H1 (cell line): ENCODE measurements around the gene DCN.

Experiments used
- EP300 ChIP-seq, 2 experiments: IDR thresholded peaks; 1 replicate in 1 of 2; 2 replicates in 1 of 2; pipeline ENCODE4 v1.6.1; 2011 to 2012; ENCODE audit warnings: low read depth in 2 of 2, low read length in 2 of 2, mild to moderate bottlenecking in 2 of 2, borderline replicate concordance in 1 of 2, inconsistent platforms in 1 of 2, moderate library complexity in 1 of 2
- POLR2A ChIP-seq, 2 experiments: IDR thresholded peaks; 1 replicate in 1 of 2; 2 replicates in 1 of 2; pipeline ENCODE4 v1.6.1; 2011; ENCODE audit warnings: low read depth in 2 of 2, low read length in 2 of 2, mild to moderate bottlenecking in 2 of 2; ENCODE audit errors: control extremely low read depth in 1 of 2
- POLR2AphosphoS5 ChIP-seq: IDR thresholded peaks from 2 replicates; pipeline ENCODE4 v1.6.1; 2011; ENCODE audit warnings: low read depth, low read length
- RAD21 ChIP-seq, 2 experiments: IDR thresholded peaks in 1 of 2; conservative IDR thresholded peaks in 1 of 2; 2 replicates each; pipeline ENCODE4 v1.6.1; 2011; ENCODE audit warnings: low read depth in 2 of 2, low read length in 2 of 2, improper control_type of control experiment in 1 of 2, inconsistent platforms in 1 of 2, mild to moderate bottlenecking in 1 of 2, moderate library complexity in 1 of 2
- RXRA ChIP-seq: IDR thresholded peaks from 2 replicates; pipeline ENCODE4 v1.6.1; 2011; ENCODE audit warnings: low read depth, mild to moderate bottlenecking, low read length, moderate library complexity; ENCODE audit not compliant: insufficient read depth
- SIN3A ChIP-seq, 2 experiments: IDR thresholded peaks in 1 of 2; conservative IDR thresholded peaks in 1 of 2; 2 replicates each; pipeline ENCODE4 v1.6.1; 2011 to 2012; ENCODE audit warnings: low read length in 2 of 2, improper control_type of control experiment in 1 of 2, low read depth in 1 of 2, mild to moderate bottlenecking in 1 of 2
- TF ChIP-seq, protein P1 (sequence below), 3 experiments: IDR thresholded peaks; 1 replicate in 2 of 3; 2 replicates in 1 of 3; pipeline versions ENCODE4 v1.5.1 to v1.6.1; 2011; ENCODE audit warnings: low read length in 3 of 3, mild to moderate bottlenecking in 3 of 3, inconsistent platforms in 2 of 3, low read depth in 1 of 3, moderate library complexity in 1 of 3; ENCODE audit not compliant: insufficient read depth in 1 of 3; ENCODE audit errors: control extremely low read depth in 1 of 3

DNA sequence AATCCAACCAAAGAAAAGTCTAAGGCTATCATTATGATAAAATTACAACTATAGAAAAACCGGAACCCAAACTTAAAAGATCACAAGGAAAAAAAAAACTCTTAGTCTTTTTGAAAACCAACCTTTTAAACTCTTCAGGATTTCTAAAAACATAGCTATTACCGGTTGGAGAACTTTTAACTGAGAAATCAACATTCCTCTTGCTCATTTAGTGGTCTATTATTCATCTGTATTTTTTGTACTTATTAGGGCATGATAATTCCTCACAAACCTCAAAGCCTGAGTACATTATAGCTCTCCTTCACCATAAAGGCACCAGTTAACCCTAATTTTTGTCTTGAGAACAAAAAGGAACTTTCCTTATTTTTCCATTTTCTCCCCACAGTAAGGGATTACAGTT is 81.7 kb downstream of the DCN start:
- TF ChIP-seq, protein P1, sequence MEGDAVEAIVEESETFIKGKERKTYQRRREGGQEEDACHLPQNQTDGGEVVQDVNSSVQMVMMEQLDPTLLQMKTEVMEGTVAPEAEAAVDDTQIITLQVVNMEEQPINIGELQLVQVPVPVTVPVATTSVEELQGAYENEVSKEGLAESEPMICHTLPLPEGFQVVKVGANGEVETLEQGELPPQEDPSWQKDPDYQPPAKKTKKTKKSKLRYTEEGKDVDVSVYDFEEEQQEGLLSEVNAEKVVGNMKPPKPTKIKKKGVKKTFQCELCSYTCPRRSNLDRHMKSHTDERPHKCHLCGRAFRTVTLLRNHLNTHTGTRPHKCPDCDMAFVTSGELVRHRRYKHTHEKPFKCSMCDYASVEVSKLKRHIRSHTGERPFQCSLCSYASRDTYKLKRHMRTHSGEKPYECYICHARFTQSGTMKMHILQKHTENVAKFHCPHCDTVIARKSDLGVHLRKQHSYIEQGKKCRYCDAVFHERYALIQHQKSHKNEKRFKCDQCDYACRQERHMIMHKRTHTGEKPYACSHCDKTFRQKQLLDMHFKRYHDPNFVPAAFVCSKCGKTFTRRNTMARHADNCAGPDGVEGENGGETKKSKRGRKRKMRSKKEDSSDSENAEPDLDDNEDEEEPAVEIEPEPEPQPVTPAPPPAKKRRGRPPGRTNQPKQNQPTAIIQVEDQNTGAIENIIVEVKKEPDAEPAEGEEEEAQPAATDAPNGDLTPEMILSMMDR (IDR thresholded peaks at IDR 0.05; ENCODE audit: control extremely low read depth in 1 of 3, insufficient read depth in 1 of 3, low read depth in 1 of 3, low read length in 3 of 3), result no peak
- TF ChIP-seq SIN3A (conservative IDR thresholded peaks at IDR 0.05 in 1 of 2, IDR thresholded peaks at IDR 0.05 in 1 of 2; ENCODE audit: low read depth in 1 of 2, low read length in 2 of 2), result no peak
- no peak for TF ChIP-seq RAD21 (IDR thresholded peaks at IDR 0.05 in 1 of 2, conservative IDR thresholded peaks at IDR 0.05 in 1 of 2; ENCODE audit: low read depth in 2 of 2, low read length in 2 of 2)
- TF ChIP-seq EP300 (IDR thresholded peaks at IDR 0.05; ENCODE audit: borderline replicate concordance in 1 of 2, low read depth in 2 of 2, low read length in 2 of 2), result no peak
- TF ChIP-seq RXRA, result no peak
- no peak for TF ChIP-seq POLR2AphosphoS5
- TF ChIP-seq POLR2A (IDR thresholded peaks at IDR 0.05; ENCODE audit: control extremely low read depth in 1 of 2, low read depth in 2 of 2, low read length in 2 of 2), result no peak
